ENCODE results near the gene CT45A9.
"Not testable (repeated sequence)": the region's sequence is repeated elsewhere in the genome, so short reads cannot be mapped to it uniquely, and the experiment has no call there.

Gene CT45A9

DNA sequence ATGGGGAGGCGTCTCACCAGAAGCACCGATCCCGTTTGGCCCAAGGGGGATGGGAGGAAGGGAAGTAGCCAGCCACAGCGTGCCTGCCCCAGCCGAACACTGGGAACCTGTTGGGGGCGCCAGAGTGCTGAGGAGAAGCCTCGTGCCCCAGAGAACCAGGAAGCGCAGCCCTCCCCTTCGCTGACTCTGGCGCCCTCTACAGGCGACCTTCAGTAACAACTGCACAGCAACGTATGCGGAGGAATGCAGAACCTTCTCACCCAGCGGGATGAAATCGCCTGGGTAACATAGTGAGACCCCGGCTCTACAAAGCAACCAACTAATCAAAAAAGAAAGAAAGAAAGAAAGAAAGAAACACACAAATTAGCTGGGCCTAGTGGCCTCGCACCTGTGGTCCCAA lies 17.2 kb downstream of the CT45A9 start, which contains the start of gene CT45A8:
TSS of gene CT45A8 (minus strand) at position 101 of the 400 bp plus-strand sequence. CDS start 3,755 bp downstream, outside the sequence.
- not testable (repeated sequence) for H3K4me1 ChIP-seq (ENCODE audit: control insufficient read depth in 2 of 2, insufficient read depth in 2 of 2, low read length in 2 of 2); H3K9me3 ChIP-seq (ENCODE audit: control insufficient read depth in 2 of 2, low read length in 2 of 2); H3K27me3 ChIP-seq (ENCODE audit: control insufficient read depth in 2 of 2, insufficient read depth in 2 of 2, low read length in 2 of 2); H3K4me3 ChIP-seq (ENCODE audit: low read length in 2 of 2); H3K27ac ChIP-seq (ENCODE audit: low read depth in 2 of 2, low read length in 2 of 2); H3K9ac ChIP-seq (ENCODE audit: low read depth in 1 of 2, low read length in 2 of 2); H3K36me3 ChIP-seq (ENCODE audit: control insufficient read depth in 2 of 2, insufficient read depth in 2 of 2, low read length in 2 of 2)

DNA sequence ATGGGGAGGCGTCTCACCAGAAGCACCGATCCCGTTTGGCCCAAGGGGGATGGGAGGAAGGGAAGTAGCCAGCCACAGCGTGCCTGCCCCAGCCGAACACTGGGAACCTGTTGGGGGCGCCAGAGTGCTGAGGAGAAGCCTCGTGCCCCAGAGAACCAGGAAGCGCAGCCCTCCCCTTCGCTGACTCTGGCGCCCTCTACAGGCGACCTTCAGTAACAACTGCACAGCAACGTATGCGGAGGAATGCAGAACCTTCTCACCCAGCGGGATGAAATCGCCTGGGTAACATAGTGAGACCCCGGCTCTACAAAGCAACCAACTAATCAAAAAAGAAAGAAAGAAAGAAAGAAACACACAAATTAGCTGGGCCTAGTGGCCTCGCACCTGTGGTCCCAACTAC lies 34.4 kb downstream of the CT45A9 start, which contains the start of gene CT45A7:
TSS of gene CT45A7 (minus strand) at position 101 of the 400 bp plus-strand sequence. CDS start 3,747 bp downstream, outside the sequence.
- H3K27ac ChIP-seq (ENCODE audit: low read depth in 2 of 2, low read length in 2 of 2); H3K9me3 ChIP-seq (ENCODE audit: control insufficient read depth in 2 of 2, low read length in 2 of 2); H3K4me3 ChIP-seq (ENCODE audit: low read length in 2 of 2); H3K27me3 ChIP-seq (ENCODE audit: control insufficient read depth in 2 of 2, insufficient read depth in 2 of 2, low read length in 2 of 2); H3K4me1 ChIP-seq (ENCODE audit: control insufficient read depth in 2 of 2, insufficient read depth in 2 of 2, low read length in 2 of 2); H3K36me3 ChIP-seq (ENCODE audit: control insufficient read depth in 2 of 2, insufficient read depth in 2 of 2, low read length in 2 of 2); H3K9ac ChIP-seq (ENCODE audit: low read depth in 1 of 2, low read length in 2 of 2): not testable (repeated sequence)

DNA sequence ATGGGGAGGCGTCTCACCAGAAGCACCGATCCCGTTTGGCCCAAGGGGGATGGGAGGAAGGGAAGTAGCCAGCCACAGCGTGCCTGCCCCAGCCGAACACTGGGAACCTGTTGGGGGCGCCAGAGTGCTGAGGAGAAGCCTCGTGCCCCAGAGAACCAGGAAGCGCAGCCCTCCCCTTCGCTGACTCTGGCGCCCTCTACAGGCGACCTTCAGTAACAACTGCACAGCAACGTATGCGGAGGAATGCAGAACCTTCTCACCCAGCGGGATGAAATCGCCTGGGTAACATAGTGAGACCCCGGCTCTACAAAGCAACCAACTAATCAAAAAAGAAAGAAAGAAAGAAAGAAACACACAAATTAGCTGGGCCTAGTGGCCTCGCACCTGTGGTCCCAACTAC lies 51.7 kb downstream of the CT45A9 start, which contains the start of gene CT45A2:
TSS of gene CT45A2 (minus strand) at position 101 of the 400 bp plus-strand sequence. CDS start 3,747 bp downstream, outside the sequence.
- H3K4me3 ChIP-seq (ENCODE audit: low read length in 2 of 2); H3K9ac ChIP-seq (ENCODE audit: low read depth in 1 of 2, low read length in 2 of 2); H3K27me3 ChIP-seq (ENCODE audit: control insufficient read depth in 2 of 2, insufficient read depth in 2 of 2, low read length in 2 of 2); H3K9me3 ChIP-seq (ENCODE audit: control insufficient read depth in 2 of 2, low read length in 2 of 2); H3K4me1 ChIP-seq (ENCODE audit: control insufficient read depth in 2 of 2, insufficient read depth in 2 of 2, low read length in 2 of 2); H3K27ac ChIP-seq (ENCODE audit: low read depth in 2 of 2, low read length in 2 of 2); H3K36me3 ChIP-seq (ENCODE audit: control insufficient read depth in 2 of 2, insufficient read depth in 2 of 2, low read length in 2 of 2): not testable (repeated sequence)

Data from mucosa of rectum (tissue), 2 donors.